D721Med (cell line): Measurements from ENCODE around the gene ETNPPL.

Experiments
- DNase-seq: peaks from one replicate; pipeline ENCODE4 v3.0.0; 2011; ENCODE audit warnings: low spot score; ENCODE audit not compliant: insufficient read length
- FAIRE-seq: peaks from 2 replicates; lab custom pipeline; 2011; peaks lifted over from hg19 to GRCh38; lab: Jason Lieb, UNC
- TF ChIP-seq, protein P1 (sequence below): IDR thresholded peaks from 2 replicates; pipeline ENCODE4 v1.5.1; 2012; ENCODE audit warnings: mild to moderate bottlenecking, control low read depth; ENCODE audit not compliant: insufficient read depth; ENCODE audit errors: missing control alignments

Gene ETNPPL

DNA sequence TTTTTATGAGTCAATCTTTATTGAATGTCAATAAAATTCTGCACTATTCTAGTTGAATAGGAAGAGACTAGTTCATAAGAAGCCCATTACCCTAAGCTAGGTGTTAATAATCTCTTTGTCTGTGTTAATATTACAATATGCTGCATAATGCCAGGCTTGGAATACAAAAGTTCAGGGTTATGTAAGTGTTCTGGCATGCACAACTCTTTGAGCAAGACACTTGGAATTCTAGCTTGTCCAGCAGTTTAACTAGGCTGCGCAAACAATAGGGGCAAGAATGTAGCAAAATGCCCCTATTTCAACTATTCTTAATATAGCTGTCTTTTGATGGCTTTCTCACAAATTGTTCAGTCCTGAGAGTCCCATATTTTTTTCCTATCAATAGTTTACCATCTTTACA is 31.3 kb upstream of the ETNPPL start:
- no peak for DNase-seq
- FAIRE-seq: no peak
- TF ChIP-seq, protein P1, sequence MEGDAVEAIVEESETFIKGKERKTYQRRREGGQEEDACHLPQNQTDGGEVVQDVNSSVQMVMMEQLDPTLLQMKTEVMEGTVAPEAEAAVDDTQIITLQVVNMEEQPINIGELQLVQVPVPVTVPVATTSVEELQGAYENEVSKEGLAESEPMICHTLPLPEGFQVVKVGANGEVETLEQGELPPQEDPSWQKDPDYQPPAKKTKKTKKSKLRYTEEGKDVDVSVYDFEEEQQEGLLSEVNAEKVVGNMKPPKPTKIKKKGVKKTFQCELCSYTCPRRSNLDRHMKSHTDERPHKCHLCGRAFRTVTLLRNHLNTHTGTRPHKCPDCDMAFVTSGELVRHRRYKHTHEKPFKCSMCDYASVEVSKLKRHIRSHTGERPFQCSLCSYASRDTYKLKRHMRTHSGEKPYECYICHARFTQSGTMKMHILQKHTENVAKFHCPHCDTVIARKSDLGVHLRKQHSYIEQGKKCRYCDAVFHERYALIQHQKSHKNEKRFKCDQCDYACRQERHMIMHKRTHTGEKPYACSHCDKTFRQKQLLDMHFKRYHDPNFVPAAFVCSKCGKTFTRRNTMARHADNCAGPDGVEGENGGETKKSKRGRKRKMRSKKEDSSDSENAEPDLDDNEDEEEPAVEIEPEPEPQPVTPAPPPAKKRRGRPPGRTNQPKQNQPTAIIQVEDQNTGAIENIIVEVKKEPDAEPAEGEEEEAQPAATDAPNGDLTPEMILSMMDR: no peak

DNA sequence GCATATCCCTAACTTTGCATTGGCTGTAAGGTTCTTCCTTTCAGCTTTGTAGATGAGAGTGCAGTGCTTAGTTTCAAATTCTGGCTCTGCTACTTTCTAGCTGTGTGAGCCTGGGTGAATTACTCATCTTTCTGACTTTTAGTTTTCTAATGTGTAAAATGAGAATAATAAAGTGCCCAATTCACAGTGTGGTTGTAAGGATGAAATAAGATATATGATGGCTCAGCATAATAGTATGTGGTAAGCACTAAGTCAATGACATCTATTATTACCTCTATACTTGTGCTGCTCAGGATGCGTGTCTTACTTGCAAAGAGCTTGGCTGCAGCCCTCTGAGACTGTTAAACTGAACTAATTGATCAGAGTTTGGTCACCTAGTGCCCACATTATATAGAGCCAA is 30.6 kb upstream of the ETNPPL start:
- TF ChIP-seq, protein P1: no peak
- FAIRE-seq: no peak
- no peak for DNase-seq

DNA sequence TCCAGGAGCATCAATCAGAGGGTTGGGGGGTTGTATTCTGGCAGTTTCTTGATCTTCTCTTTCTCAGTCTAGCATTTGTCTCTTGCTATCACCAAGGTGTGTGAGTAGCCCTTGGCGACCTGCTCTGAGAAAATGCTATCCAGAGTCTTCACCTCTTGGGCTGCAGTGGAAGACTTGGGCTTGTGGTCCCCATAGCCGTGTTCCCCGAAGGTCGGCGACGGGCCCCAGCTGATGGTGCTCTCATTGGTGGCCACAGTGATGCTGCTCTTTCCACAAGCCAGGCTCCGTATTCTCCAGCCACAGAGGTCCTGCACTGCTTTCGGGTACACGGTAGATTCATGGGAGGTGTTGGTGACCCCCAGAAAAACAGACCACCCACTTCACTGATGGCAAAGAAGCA is 25.9 kb upstream of the ETNPPL start:
- FAIRE-seq (no peak), DNase-seq (no peak)
- TF ChIP-seq, protein P1: no peak

DNA sequence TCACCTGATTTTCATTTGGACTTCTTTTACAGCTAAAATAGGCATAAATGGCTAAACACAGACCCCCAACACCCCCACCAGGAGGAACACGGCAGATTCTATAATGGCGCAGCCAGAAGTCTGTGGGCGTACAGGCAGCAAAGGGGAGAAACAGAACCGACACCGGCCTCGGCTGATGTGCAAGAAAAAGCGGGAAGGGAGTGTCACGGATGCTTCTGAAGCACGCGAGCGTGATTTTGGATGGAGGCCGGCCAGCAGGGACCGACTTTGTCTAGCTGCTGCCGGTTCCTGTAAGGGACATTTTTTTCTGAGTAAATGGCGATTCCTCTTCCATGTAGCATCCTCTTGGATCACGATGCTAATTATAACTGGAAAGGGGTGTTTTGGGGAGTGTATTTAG is 24.9 kb upstream of the ETNPPL start:
- TF ChIP-seq, protein P1: no peak
- FAIRE-seq: no peak

DNA sequence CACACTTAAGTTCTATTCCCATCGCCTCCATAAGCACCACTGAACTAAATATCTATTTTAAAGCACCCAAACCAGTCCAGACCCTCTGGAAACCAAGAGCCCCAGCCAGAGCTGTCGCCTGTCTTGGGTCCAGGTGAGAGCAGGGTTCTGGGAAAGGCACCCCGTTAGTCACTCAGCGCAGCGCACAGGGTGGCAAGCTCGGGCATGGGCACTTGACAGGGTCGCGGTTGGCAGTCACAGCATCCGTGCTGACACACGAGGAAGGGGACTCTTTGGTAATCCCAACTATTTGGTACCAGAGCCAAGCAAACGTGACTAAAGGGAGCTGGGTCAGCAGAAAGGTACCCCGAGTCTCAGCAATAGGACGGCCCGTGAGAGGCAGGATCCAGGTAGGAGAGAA is 24.3 kb upstream of the ETNPPL start:
- no peak for DNase-seq
- FAIRE-seq: no peak
- TF ChIP-seq, protein P1: no peak

More for the DNA sequence above, 24.9 kb upstream of the ETNPPL start:
- DNase-seq: no peak

DNA sequence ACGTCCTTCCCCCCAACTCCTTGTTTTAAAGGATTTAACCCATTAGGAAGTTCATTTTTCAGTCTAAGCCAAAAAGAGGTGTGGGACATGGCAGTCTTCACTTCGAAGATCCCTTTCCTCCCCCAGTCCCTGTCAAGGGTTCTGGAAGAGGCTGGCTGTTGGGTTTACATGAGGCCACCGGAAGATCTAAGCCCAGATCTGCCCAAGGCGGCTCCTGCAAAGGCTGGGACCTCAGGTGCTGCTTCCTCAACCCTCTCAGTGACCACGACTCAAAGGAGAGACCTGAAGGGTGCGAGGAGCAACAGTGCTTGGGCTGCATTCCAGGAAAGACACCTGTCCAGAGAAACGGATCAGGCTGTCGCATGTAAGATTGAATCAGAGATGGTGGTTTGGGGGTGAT is 23.5 kb upstream of the ETNPPL start:
- TF ChIP-seq, protein P1: no peak
- no peak for DNase-seq
- FAIRE-seq: no peak

DNA sequence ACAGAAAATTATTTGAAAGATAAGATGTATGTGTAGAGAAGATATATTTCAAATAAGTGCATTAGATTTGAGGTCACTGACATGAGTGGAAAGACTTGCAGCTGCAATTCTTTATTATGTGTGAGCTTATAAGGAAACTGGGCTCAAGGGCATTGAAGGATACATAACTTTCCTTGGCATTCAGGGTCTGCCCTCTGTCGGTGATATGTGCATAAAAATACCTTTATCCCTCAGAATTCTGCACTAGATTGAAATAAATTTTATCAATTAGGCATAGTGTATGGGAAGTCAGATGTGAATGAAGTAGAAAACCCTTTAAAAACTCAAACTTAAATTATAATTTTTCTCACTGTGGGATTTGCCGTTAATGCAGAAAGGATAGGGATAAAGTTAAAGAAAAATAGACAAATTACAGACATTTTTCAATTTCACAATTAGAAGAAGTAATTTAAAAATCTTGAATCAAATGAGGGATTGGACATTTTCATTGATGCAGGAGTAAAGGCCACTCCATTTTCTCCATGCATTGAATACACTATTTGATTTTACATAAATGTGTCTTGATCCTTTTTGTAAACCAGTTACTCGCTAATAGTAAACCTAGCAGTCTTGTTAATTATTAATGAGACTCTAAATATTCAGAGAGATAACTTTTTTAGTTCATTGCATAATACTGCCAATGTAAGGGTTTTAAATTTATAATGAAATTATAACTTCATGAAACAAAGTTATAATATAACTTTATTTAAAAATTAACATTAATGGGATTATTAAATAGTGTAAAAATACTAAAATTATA is 21.0 kb upstream of the ETNPPL start:
- DNase-seq (no peak), FAIRE-seq (no peak)
- TF ChIP-seq, protein P1: peak; percentile 50
